IMR-90 (cell line): Measurements from ENCODE around the gene SPOCK3. TPM values are rescaled to one million over a fixed set of nuclear protein-coding genes. Genes with fewer than 3 reads are reported as not detected.

ENCODE experiments used
- ATAC-seq: fragments of 200-7000 bp; cut with Tn5 transposase; 2 replicates; pipeline ENCODE4 v1.9.1; 2020; ENCODE audit warnings: low read depth, mild to moderate bottlenecking, moderate library complexity
- BruUV-seq: library from RNA; stranded (reverse); fragments of 400-500 nt; replicated peaks from 2 replicates; lab custom pipeline; 2021; lab: Mats Ljungman, UMichigan
- CTCF ChIA-PET: fragments of 300-600 bp; formaldehyde crosslinking; extraction: SDS; loops from one replicate; lab custom pipeline; 2021; ENCODE audit warnings: antibody characterized with exemption; lab: Yijun Ruan, JAX
- POLR2A ChIA-PET: fragments of 300-600 bp; sonication (Branson Sonifier 250); formaldehyde crosslinking; loops from one replicate; lab custom pipeline; 2022; ENCODE audit warnings: antibody characterized with exemption; ENCODE audit not compliant: unreplicated experiment; lab: Charles Lee
- DNase-seq: peaks from one replicate; pipeline ENCODE4 v3.0.0; 2013
- H2AFZ ChIP-seq: replicated peaks from 2 replicates; pipeline ENCODE3; 2013; ENCODE audit warnings: low read length, mild to moderate bottlenecking; ENCODE audit not compliant: poor library complexity
- H2AK5ac ChIP-seq: 2 replicates; pipeline ENCODE4 v1.6.1; 2013; ENCODE audit warnings: low read depth, low read length, inconsistent platforms
- H2AK9ac ChIP-seq: replicated peaks from 2 replicates; pipeline ENCODE3; 2013; ENCODE audit warnings: mild to moderate bottlenecking, low read depth, low read length, moderate library complexity; ENCODE audit not compliant: poor library complexity
- H2BK120ac ChIP-seq: 2 replicates; pipeline ENCODE4 v1.6.1; 2013; ENCODE audit warnings: low read depth, low read length, inconsistent platforms
- H2BK15ac ChIP-seq: 3 replicates; pipeline ENCODE4 v1.6.1; 2013; ENCODE audit warnings: low read depth, low read length, inconsistent platforms
- H2BK20ac ChIP-seq: 2 replicates; pipeline ENCODE4 v1.6.1; 2013; ENCODE audit warnings: low read depth, mild to moderate bottlenecking, inconsistent platforms, low read length, moderate library complexity
- H2BK5ac ChIP-seq: 2 replicates; pipeline ENCODE4 v1.6.1; 2013; ENCODE audit warnings: mild to moderate bottlenecking, low read depth, low read length, inconsistent platforms; ENCODE audit not compliant: poor library complexity, severe bottlenecking
- H3K14ac ChIP-seq: replicated peaks from 2 replicates; pipeline ENCODE4 v1.6.1; 2013; ENCODE audit warnings: low read depth, low read length, inconsistent platforms
- H3K18ac ChIP-seq: 2 replicates; pipeline ENCODE4 v1.6.1; 2013; ENCODE audit warnings: low read depth, low read length, control low read depth
- H3K23ac ChIP-seq: 2 replicates; pipeline ENCODE4 v1.6.1; 2013; ENCODE audit warnings: low read depth, low read length, inconsistent platforms
- H3K27ac ChIP-seq: 2 replicates; pipeline ENCODE4 v1.5.1; 2013; ENCODE audit warnings: mild to moderate bottlenecking, control low read depth, low read length; ENCODE audit not compliant: insufficient read depth
- H3K27me3 ChIP-seq: 2 replicates; pipeline ENCODE4 v1.6.1; 2013; ENCODE audit warnings: low read length; ENCODE audit not compliant: control insufficient read depth, insufficient read depth
- H3K36me3 ChIP-seq: 2 replicates; pipeline ENCODE4 v1.6.1; 2013; ENCODE audit warnings: low read length, mixed read lengths; ENCODE audit not compliant: control insufficient read depth, insufficient read depth
- H3K4ac ChIP-seq: 2 replicates; pipeline ENCODE4 v1.6.1; 2013; ENCODE audit warnings: low read depth, low read length, inconsistent platforms
- H3K4me1 ChIP-seq: 2 replicates; pipeline ENCODE4 v1.6.1; 2013; ENCODE audit warnings: low read length, mixed read lengths; ENCODE audit not compliant: control insufficient read depth, insufficient read depth
- H3K4me2 ChIP-seq: 2 replicates; pipeline ENCODE4 v1.6.1; 2013; ENCODE audit warnings: low read depth, mild to moderate bottlenecking, control low read depth, low read length, moderate library complexity
- H3K4me3 ChIP-seq: 2 replicates; pipeline ENCODE4 v1.5.1; 2013; ENCODE audit warnings: low read depth, mild to moderate bottlenecking, control low read depth, low read length, moderate library complexity; ENCODE audit not compliant: insufficient read depth
- H3K56ac ChIP-seq: 2 replicates; pipeline ENCODE4 v1.6.1; 2013; ENCODE audit warnings: low read length, inconsistent platforms; ENCODE audit not compliant: insufficient read depth; ENCODE audit errors: extremely low read depth
- H3K79me1 ChIP-seq, 2 experiments: 2 replicates each; pipeline ENCODE4 v1.6.1; 2013; ENCODE audit warnings: low read length in 2 of 2, inconsistent platforms in 1 of 2, low read depth in 1 of 2
- H3K9ac ChIP-seq: 2 replicates; pipeline ENCODE4 v1.6.1; 2013; ENCODE audit warnings: low read depth, low read length, control low read depth
- H3K9me1 ChIP-seq: 2 replicates; pipeline ENCODE4 v1.6.1; 2013; ENCODE audit warnings: low read length, inconsistent platforms; ENCODE audit not compliant: insufficient read depth
- H3K9me3 ChIP-seq: 2 replicates; pipeline ENCODE4 v1.6.1; 2013; ENCODE audit warnings: low read length; ENCODE audit not compliant: control insufficient read depth, insufficient read depth
- H4K20me1 ChIP-seq: 2 replicates; pipeline ENCODE4 v1.6.1; 2013; ENCODE audit warnings: low read length, inconsistent platforms; ENCODE audit not compliant: insufficient read depth
- H4K5ac ChIP-seq: 2 replicates; pipeline ENCODE4 v1.6.1; 2013; ENCODE audit warnings: mild to moderate bottlenecking, low read depth, low read length, control low read depth
- H4K8ac ChIP-seq, 2 experiments: 2 replicates each; pipeline ENCODE4 v1.6.1; 2013; ENCODE audit warnings: low read depth in 2 of 2, low read length in 2 of 2, control low read depth in 1 of 2, inconsistent platforms in 1 of 2
- H4K91ac ChIP-seq: 2 replicates; pipeline ENCODE4 v1.6.1; 2013; ENCODE audit warnings: low read depth, low read length, inconsistent platforms; ENCODE audit not compliant: insufficient read depth
- BHLHE40 ChIP-seq: fragments of 150-350 bp; IDR thresholded peaks from 2 replicates; pipeline ENCODE4 v1.6.1; 2016; ENCODE audit warnings: mild to moderate bottlenecking, low read depth, low read length
- CHD1 ChIP-seq: IDR thresholded peaks from 2 replicates; pipeline ENCODE4 v1.6.1; 2012; ENCODE audit warnings: low read depth, low read length, improper control_type of control experiment
- CTCF ChIP-seq: conservative IDR thresholded peaks from 2 replicates; pipeline ENCODE4 v1.5.1; 2012; ENCODE audit warnings: mild to moderate bottlenecking, low read depth, low read length, improper control_type of control experiment
- ELK1 ChIP-seq: fragments of 150-350 bp; IDR thresholded peaks from 2 replicates; pipeline ENCODE4 v1.6.1; 2016; ENCODE audit warnings: low read depth, mild to moderate bottlenecking, low read length, moderate library complexity, borderline replicate concordance
- FOS ChIP-seq: fragments of 150-350 bp; IDR thresholded peaks from 2 replicates; pipeline ENCODE4 v1.6.1; 2016; ENCODE audit warnings: low read depth, low read length
- MAZ ChIP-seq: IDR thresholded peaks from 2 replicates; pipeline ENCODE4 v1.6.1; 2012; ENCODE audit warnings: low read depth, mild to moderate bottlenecking, low read length, improper control_type of control experiment, moderate library complexity, borderline replicate concordance
- NFE2L2 ChIP-seq: fragments of 150-350 bp; IDR thresholded peaks from 2 replicates; pipeline ENCODE4 v1.6.1; 2016; ENCODE audit warnings: low read depth, mild to moderate bottlenecking, low read length
- POLR2A ChIP-seq: IDR thresholded peaks from 2 replicates; pipeline ENCODE4 v1.6.1; 2012; ENCODE audit warnings: mild to moderate bottlenecking, low read depth, low read length
- RAD21 ChIP-seq: IDR thresholded peaks from 2 replicates; pipeline ENCODE4 v1.6.1; 2012; ENCODE audit warnings: low read length, improper control_type of control experiment
- RCOR1 ChIP-seq: IDR thresholded peaks from 2 replicates; pipeline ENCODE4 v1.6.1; 2012; ENCODE audit warnings: mild to moderate bottlenecking, low read length, improper control_type of control experiment; ENCODE audit not compliant: insufficient replicate concordance
- RFX5 ChIP-seq: IDR thresholded peaks from 2 replicates; pipeline ENCODE4 v1.8.0; 2012; ENCODE audit warnings: low read depth, mild to moderate bottlenecking, low read length, moderate library complexity
- SMC3 ChIP-seq: fragments of 150-350 bp; IDR thresholded peaks from 2 replicates; pipeline ENCODE4 v1.6.1; 2016; ENCODE audit warnings: low read depth, mild to moderate bottlenecking, antibody characterized with exemption, low read length, moderate library complexity
- WGBS, 2 experiments: methylation state at CpG; one replicate each; pipeline versions ENCODE4 v1.1.5 to v1.1.7; 2013; ENCODE audit warnings: missing lambda C conversion rate in 2 of 2; ENCODE audit not compliant: insufficient read length in 1 of 2; ENCODE audit errors: extremely low coverage in 2 of 2; 5-methylcytosine and 5-hydroxymethylcytosine counted together
- dilution Hi-C: fragments of 300-500 bp; cut with HindIII; formaldehyde crosslinking; loops from one replicate; pipeline ENCODE4 v1.14.3; 2018; ENCODE audit warnings: low sequenced_read_pairs; ENCODE audit not compliant: unreplicated experiment
- in situ Hi-C: fragments of 300-500 bp; cut with MboI; formaldehyde crosslinking; loops from 3 replicates; pipeline ENCODE4 v1.14.3; 2019; ENCODE audit warnings: low sequenced_read_pairs, inconsistent platforms, mixed read lengths
- intact Hi-C: fragments of 100-400 bp; cut with micrococcal nuclease; formaldehyde crosslinking; loops from 2 replicates; pipeline ENCODE4 v1.10.0; 2022
- polyA plus RNA-seq, 3 experiments: library from polyadenylated mRNA; depleted of rRNA; stranded (reverse); fragments of >200 nt; gene quantifications; 2 replicates each; pipeline ENCODE4 v1.2.3, GENCODE V29; 2012; ENCODE audit warnings: low replicate concordance in 1 of 3
- total RNA-seq: library from RNA; depleted of rRNA; stranded (reverse); fragments of >200 nt; gene quantifications from 2 replicates; pipeline ENCODE4 v1.2.3, GENCODE V29; 2012

The SPOCK3 gene
- total and polyA plus RNA-seq, 2 of the 4 experiments (the other 2 are of a cell fraction) = not detected

GRCh38 chr4:167025670-167026069 lies 208.6 kb downstream of the SPOCK3 start:
- CTCF ChIA-PET = no interaction called here

More at GRCh38 chr4:167025670-167026069, 208.6 kb downstream of the SPOCK3 start:
- WGBS, 2 experiments = no CpG with 5 or more reads among the region's 3 CpGs
- Histone ChIP-seq H3K18ac (no peak overlapping the region), H4K5ac (no peak overlapping the region), H4K8ac (no peak overlapping the region), H3K56ac (no peak overlapping the region), H2AFZ (no peak overlapping the region), H2BK5ac (no peak overlapping the region), H3K9ac (no peak overlapping the region), H3K4me2 (no peak overlapping the region), H3K4me1 (no peaks in the 10 kb centered on the region), H3K9me1 (no peaks in the 10 kb centered on the region), H3K27ac (no peak overlapping the region), H3K79me1 (no peaks in the 10 kb centered on the region), H2BK120ac (no peak overlapping the region), H4K91ac (no peak overlapping the region), H3K4ac (no peak overlapping the region), H3K23ac (no peak overlapping the region), H3K4me3 (no peak overlapping the region), H4K20me1 (no peaks in the 10 kb centered on the region), H2BK15ac (no peak overlapping the region), H3K14ac (no peak overlapping the region), H3K36me3 (no peaks in the 10 kb centered on the region), H2AK5ac (no peak overlapping the region), H3K9me3 (no peaks in the 10 kb centered on the region), H2BK20ac (no peak overlapping the region), H3K27me3 (no peaks in the 10 kb centered on the region), H2AK9ac (no peak overlapping the region)
- in situ Hi-C loops = no loop called here
- intact Hi-C loops = no loop called here
- TF ChIP-seq RAD21 (no peak), CTCF (no peak), BHLHE40 (no peak), POLR2A (no peak), RCOR1 (no peak), MAZ (no peak), ELK1 (no peak), SMC3 (no peak), CHD1 (no peak), NFE2L2 (no peak), RFX5 (no peak), FOS (no peak)
- no TSS peak for BruUV-seq
- POLR2A ChIA-PET = no interaction called here
- dilution Hi-C loops = no loop called here
- no peak for ATAC-seq
- no peak for DNase-seq
